Osteoblast (primary cell): Measurements from ENCODE around the gene CDC25C. TPM values are rescaled to one million over a fixed set of nuclear protein-coding genes. Genes with fewer than 3 reads are reported as not detected.
A peak's percentile ranks its signal among the peaks of the same experiment; 100 is the strongest.
"Not testable (repeated sequence)": the region's sequence is repeated elsewhere in the genome, so short reads cannot be mapped to it uniquely, and the experiment has no call there.

Source experiments
- DNase-seq: peaks from one replicate; pipeline ENCODE4 v3.0.0; 2011; ENCODE audit warnings: low spot score, mixed read lengths; ENCODE audit not compliant: insufficient read length; ENCODE audit errors: missing footprints
- H2AFZ ChIP-seq: 2 replicates; pipeline ENCODE4 v1.6.0; 2011; ENCODE audit warnings: mild to moderate bottlenecking, low read length
- H3K27ac ChIP-seq: 2 replicates; pipeline ENCODE4 v1.5.1; 2011; ENCODE audit warnings: mild to moderate bottlenecking, low read depth, low read length, moderate library complexity
- H3K27me3 ChIP-seq: 2 replicates; pipeline ENCODE4 v1.6.0; 2012; ENCODE audit warnings: mild to moderate bottlenecking, control low read depth, inconsistent platforms, low read length, moderate library complexity; ENCODE audit not compliant: insufficient read depth
- H3K36me3 ChIP-seq: 2 replicates; pipeline ENCODE4 v1.5.1; 2011; ENCODE audit warnings: mild to moderate bottlenecking, low read length, control low read depth, moderate library complexity; ENCODE audit not compliant: insufficient read depth
- H3K4me1 ChIP-seq: 2 replicates; pipeline ENCODE4 v1.5.1; 2011; ENCODE audit warnings: mild to moderate bottlenecking, low read length, control low read depth, moderate library complexity; ENCODE audit not compliant: insufficient read depth
- H3K4me2 ChIP-seq: 2 replicates; pipeline ENCODE4 v1.6.0; 2011; ENCODE audit warnings: mild to moderate bottlenecking, low read length; ENCODE audit not compliant: insufficient read depth
- H3K4me3 ChIP-seq: fragments of 200-600 bp; sonication (generic); 3 replicates; pipeline ENCODE4 v1.5.1; 2012; ENCODE audit warnings: mild to moderate bottlenecking, low read length, inconsistent platforms; ENCODE audit not compliant: insufficient read depth
- H3K79me2 ChIP-seq: 2 replicates; pipeline ENCODE4 v1.6.0; 2012; ENCODE audit warnings: mild to moderate bottlenecking, low read length, control low read depth, inconsistent platforms; ENCODE audit not compliant: insufficient read depth
- H3K9me3 ChIP-seq: 2 replicates; pipeline ENCODE4 v1.5.1; 2011; ENCODE audit warnings: low read depth, low read length, control low read depth
- H4K20me1 ChIP-seq: 2 replicates; pipeline ENCODE4 v1.6.0; 2012; ENCODE audit warnings: mild to moderate bottlenecking, low read length, control low read depth; ENCODE audit not compliant: insufficient read depth
- CTCF ChIP-seq: IDR thresholded peaks from 2 replicates; pipeline ENCODE4 v1.5.1; 2011; ENCODE audit warnings: mild to moderate bottlenecking, low read depth, low read length, moderate library complexity; ENCODE audit errors: extremely low read depth
- total RNA-seq: library from RNA; depleted of rRNA; stranded (reverse); fragments of >200 nt; gene quantifications from 2 replicates; pipeline ENCODE4 v1.2.3, GENCODE V29; 2012

CDC25C gene
- total RNA-seq, 1 donor = 1.8 TPM

- DNase-seq = peak; percentile 91
- peak overlapping the region; percentile 100 for H3K27ac ChIP-seq
- H4K20me1 ChIP-seq = peaks cover 34% of the 10 kb centered on the region
- H3K4me1 ChIP-seq = peaks cover 16% of the 10 kb centered on the region
- H3K4me2 ChIP-seq = peak overlapping the region; percentile 99
- H3K9me3 ChIP-seq = no peaks in the 10 kb centered on the region
- H2AFZ ChIP-seq = peak overlapping the region; percentile 99
- no peaks in the 10 kb centered on the region for H3K27me3 ChIP-seq
- H3K4me3 ChIP-seq = peak overlapping the region; percentile 88
- H3K36me3 ChIP-seq = peaks cover 17% of the 10 kb centered on the region
- TF ChIP-seq CTCF = no peak
- peaks cover 43% of the 10 kb centered on the region for H3K79me2 ChIP-seq
Measured at GRCh38 chr5:138336952-138337684, 5.5 kb upstream of the CDC25C start.

GRCh38 chr5:138334867-138335447 lies 3.4 kb upstream of the CDC25C start:
- H3K36me3 ChIP-seq = no peaks in the 10 kb centered on the region
- peaks cover 26% of the 10 kb centered on the region for H3K79me2 ChIP-seq
- peaks cover 25% of the 10 kb centered on the region for H3K4me1 ChIP-seq
- H2AFZ ChIP-seq = no peak overlapping the region
- H3K4me3 ChIP-seq = no peak overlapping the region
- H3K9me3 ChIP-seq = no peaks in the 10 kb centered on the region
- H3K27ac ChIP-seq = no peak overlapping the region
- no peaks in the 10 kb centered on the region for H3K27me3 ChIP-seq
- no peak for DNase-seq
- TF ChIP-seq CTCF = no peak
- H3K4me2 ChIP-seq = no peak overlapping the region
- H4K20me1 ChIP-seq = peaks cover 15% of the 10 kb centered on the region

GRCh38 chr5:138330813-138331448 lies 673 bp downstream of the CDC25C start:
- H2AFZ ChIP-seq = peak overlapping the region; percentile 100
- H3K27me3 ChIP-seq = no peaks in the 10 kb centered on the region
- H3K4me1 ChIP-seq = peaks cover 11% of the 10 kb centered on the region
- H3K36me3 ChIP-seq = no peaks in the 10 kb centered on the region
- H3K79me2 ChIP-seq = peaks cover 6% of the 10 kb centered on the region
- no peaks in the 10 kb centered on the region for H4K20me1 ChIP-seq
- no peaks in the 10 kb centered on the region for H3K9me3 ChIP-seq
- TF ChIP-seq CTCF = no peak
- peak overlapping the region; percentile 68 for H3K27ac ChIP-seq
- DNase-seq = peak; percentile 38
- peak overlapping the region; percentile 99 for H3K4me2 ChIP-seq
- peak overlapping the region; percentile 91 for H3K4me3 ChIP-seq

DNA sequence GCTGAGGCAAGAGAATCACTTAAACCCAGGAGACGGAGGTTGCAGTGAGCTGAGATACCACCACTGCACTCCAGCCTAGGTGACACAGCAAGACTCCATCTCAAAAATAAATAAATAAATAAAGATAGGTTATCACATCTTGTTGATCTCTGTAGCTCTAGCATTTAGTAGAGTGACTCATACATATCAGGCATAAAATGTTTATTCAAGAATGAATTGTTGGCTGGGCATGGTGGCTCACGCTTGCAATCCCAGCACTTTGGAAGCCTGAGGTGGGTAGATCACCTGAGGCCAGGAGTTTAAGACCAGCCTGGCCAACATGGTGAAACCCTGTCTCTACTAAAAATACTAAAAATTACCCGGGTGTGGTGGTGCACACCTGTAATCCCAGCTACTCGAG lies 13.4 kb downstream of the CDC25C start:
- not testable (repeated sequence) for H3K27ac ChIP-seq, H3K4me2 ChIP-seq, H3K36me3 ChIP-seq, H2AFZ ChIP-seq, DNase-seq, H3K4me1 ChIP-seq, H3K27me3 ChIP-seq, H3K4me3 ChIP-seq, H4K20me1 ChIP-seq, H3K9me3 ChIP-seq, H3K79me2 ChIP-seq
